ENCODE measurements around the gene TMEM130. TPM values are rescaled to one million over a fixed set of nuclear protein-coding genes. Genes with fewer than 3 reads are reported as not detected.
A peak's percentile ranks its signal among the peaks of the same experiment; 100 is the strongest.

Gene TMEM130
- total and polyA plus RNA-seq, 10 of the 15 experiments (the other 5 are each of a cell fraction or from before 2014, with no cell fraction given), result 0.04 to 0.15 (median 0.11) TPM; not detected in 7

DNA sequence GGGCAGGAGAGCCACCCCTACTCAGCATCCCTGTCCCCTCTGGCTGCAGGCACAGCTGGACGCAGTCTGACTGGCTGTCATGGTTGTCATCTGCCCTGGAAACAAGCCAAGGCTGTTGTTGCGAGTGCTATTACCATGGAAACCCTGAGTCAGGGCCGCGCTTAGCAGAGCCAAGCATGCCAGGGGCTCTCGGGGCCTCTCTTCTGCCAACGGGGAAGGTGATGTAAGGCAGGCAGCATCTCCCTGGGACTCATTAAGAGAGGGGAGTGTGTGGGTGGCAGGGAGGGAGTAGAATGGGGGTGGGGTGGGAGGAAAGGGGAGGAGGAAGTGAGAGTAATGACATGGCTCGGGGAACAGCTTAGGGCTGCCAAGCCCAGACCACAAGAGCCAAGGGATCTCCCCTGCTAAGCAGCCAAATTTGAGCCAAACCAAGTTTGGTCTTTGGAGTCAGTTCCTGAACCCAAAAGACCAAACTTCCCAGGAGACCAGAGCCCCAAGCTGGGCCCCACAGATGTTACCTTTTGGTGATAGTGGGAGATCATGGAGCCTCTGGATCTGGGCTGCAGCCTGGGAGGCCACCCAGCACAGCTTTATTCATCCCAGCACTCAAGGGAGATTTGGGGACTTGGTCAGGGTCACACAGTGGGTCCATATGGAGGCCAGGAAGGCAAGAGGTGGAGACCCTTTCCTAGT, 67.6 kb downstream of the TMEM130 start (continued):
- TF ChIP-seq, protein P1, sequence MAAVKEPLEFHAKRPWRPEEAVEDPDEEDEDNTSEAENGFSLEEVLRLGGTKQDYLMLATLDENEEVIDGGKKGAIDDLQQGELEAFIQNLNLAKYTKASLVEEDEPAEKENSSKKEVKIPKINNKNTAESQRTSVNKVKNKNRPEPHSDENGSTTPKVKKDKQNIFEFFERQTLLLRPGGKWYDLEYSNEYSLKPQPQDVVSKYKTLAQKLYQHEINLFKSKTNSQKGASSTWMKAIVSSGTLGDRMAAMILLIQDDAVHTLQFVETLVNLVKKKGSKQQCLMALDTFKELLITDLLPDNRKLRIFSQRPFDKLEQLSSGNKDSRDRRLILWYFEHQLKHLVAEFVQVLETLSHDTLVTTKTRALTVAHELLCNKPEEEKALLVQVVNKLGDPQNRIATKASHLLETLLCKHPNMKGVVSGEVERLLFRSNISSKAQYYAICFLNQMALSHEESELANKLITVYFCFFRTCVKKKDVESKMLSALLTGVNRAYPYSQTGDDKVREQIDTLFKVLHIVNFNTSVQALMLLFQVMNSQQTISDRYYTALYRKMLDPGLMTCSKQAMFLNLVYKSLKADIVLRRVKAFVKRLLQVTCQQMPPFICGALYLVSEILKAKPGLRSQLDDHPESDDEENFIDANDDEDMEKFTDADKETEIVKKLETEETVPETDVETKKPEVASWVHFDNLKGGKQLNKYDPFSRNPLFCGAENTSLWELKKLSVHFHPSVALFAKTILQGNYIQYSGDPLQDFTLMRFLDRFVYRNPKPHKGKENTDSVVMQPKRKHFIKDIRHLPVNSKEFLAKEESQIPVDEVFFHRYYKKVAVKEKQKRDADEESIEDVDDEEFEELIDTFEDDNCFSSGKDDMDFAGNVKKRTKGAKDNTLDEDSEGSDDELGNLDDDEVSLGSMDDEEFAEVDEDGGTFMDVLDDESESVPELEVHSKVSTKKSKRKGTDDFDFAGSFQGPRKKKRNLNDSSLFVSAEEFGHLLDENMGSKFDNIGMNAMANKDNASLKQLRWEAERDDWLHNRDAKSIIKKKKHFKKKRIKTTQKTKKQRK (IDR thresholded peaks at IDR 0.05; ENCODE audit: low read depth, low read length), result no peak
- TF ChIP-seq, protein P2, sequence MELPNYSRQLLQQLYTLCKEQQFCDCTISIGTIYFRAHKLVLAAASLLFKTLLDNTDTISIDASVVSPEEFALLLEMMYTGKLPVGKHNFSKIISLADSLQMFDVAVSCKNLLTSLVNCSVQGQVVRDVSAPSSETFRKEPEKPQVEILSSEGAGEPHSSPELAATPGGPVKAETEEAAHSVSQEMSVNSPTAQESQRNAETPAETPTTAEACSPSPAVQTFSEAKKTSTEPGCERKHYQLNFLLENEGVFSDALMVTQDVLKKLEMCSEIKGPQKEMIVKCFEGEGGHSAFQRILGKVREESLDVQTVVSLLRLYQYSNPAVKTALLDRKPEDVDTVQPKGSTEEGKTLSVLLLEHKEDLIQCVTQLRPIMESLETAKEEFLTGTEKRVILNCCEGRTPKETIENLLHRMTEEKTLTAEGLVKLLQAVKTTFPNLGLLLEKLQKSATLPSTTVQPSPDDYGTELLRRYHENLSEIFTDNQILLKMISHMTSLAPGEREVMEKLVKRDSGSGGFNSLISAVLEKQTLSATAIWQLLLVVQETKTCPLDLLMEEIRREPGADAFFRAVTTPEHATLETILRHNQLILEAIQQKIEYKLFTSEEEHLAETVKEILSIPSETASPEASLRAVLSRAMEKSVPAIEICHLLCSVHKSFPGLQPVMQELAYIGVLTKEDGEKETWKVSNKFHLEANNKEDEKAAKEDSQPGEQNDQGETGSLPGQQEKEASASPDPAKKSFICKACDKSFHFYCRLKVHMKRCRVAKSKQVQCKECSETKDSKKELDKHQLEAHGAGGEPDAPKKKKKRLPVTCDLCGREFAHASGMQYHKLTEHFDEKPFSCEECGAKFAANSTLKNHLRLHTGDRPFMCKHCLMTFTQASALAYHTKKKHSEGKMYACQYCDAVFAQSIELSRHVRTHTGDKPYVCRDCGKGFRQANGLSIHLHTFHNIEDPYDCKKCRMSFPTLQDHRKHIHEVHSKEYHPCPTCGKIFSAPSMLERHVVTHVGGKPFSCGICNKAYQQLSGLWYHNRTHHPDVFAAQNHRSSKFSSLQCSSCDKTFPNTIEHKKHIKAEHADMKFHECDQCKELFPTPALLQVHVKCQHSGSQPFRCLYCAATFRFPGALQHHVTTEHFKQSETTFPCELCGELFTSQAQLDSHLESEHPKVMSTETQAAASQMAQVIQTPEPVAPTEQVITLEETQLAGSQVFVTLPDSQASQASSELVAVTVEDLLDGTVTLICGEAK (IDR thresholded peaks at IDR 0.05; ENCODE audit: borderline replicate concordance), result no peak
- TF ChIP-seq NR2C2 (IDR thresholded peaks at IDR 0.05; ENCODE audit: borderline replicate concordance, control insufficient read depth, insufficient read length, low read depth) (no peak), CEBPB (IDR thresholded peaks at IDR 0.05; ENCODE audit: borderline replicate concordance in 1 of 2, low read depth in 2 of 2, low read length in 2 of 2) (no peak), BMI1 (IDR thresholded peaks at IDR 0.05; ENCODE audit: borderline replicate concordance) (peak; percentile 72), RUNX3 (IDR thresholded peaks at IDR 0.05; ENCODE audit: low read length) (peak; percentile 93)

Measured in GM12878 (cell line).